ENCODE measurements around the gene SH3BGRL2.

The SH3BGRL2 gene

GRCh38 chr6:79630883-79631692 lies at the start of gene SH3BGRL2:
SH3BGRL2 (plus strand) TSS chr6:79631329; CDS start chr6:79631462, 133 bp downstream.
- peak; percentile 85 for DNase-seq (ENCODE audit: low spot score)

- no peak for DNase-seq (ENCODE audit: low spot score)
These were observed 46.8 kb upstream of the SH3BGRL2 start for GRCh38 chr6:79584332-79584731.

GRCh38 chr6:79586548-79586947 lies 44.6 kb upstream of the SH3BGRL2 start:
- DNase-seq (ENCODE audit: low spot score), result peak; percentile 40

GRCh38 chr6:79589701-79590100 lies 41.4 kb upstream of the SH3BGRL2 start:
- DNase-seq (ENCODE audit: low spot score), result no peak

- DNase-seq (ENCODE audit: low spot score), result no peak
These were observed 34.0 kb upstream of the SH3BGRL2 start for GRCh38 chr6:79597155-79597554.

GRCh38 chr6:79598012-79598411 lies 33.1 kb upstream of the SH3BGRL2 start:
- DNase-seq (ENCODE audit: low spot score), result no peak

- DNase-seq (ENCODE audit: low spot score), result no peak
These were observed 31.3 kb upstream of the SH3BGRL2 start for GRCh38 chr6:79599725-79600259.

- DNase-seq (ENCODE audit: low spot score), result no peak
These were observed 30.8 kb upstream of the SH3BGRL2 start for GRCh38 chr6:79600313-79600712.

- DNase-seq (ENCODE audit: low spot score), result peak; percentile 48
These were observed 30.1 kb upstream of the SH3BGRL2 start for GRCh38 chr6:79600812-79601609.

GRCh38 chr6:79602859-79603258 lies 28.3 kb upstream of the SH3BGRL2 start:
- DNase-seq (ENCODE audit: low spot score), result no peak

- DNase-seq (ENCODE audit: low spot score), result peak; percentile 16
These were observed 26.5 kb upstream of the SH3BGRL2 start for GRCh38 chr6:79604583-79605037.

GRCh38 chr6:79605061-79605460 lies 26.1 kb upstream of the SH3BGRL2 start:
- DNase-seq (ENCODE audit: low spot score), result no peak

- DNase-seq (ENCODE audit: low spot score), result no peak
These were observed 25.0 kb upstream of the SH3BGRL2 start for GRCh38 chr6:79605968-79606764.

- no peak for DNase-seq (ENCODE audit: low spot score)
These were observed 24.1 kb upstream of the SH3BGRL2 start for GRCh38 chr6:79607000-79607399.

- DNase-seq (ENCODE audit: low spot score), result no peak
These were observed 22.6 kb upstream of the SH3BGRL2 start for GRCh38 chr6:79608334-79609224.

- DNase-seq (ENCODE audit: low spot score), result no peak
These were observed 21.9 kb upstream of the SH3BGRL2 start for GRCh38 chr6:79609225-79609595.

GRCh38 chr6:79610306-79611009 lies 20.7 kb upstream of the SH3BGRL2 start:
- DNase-seq (ENCODE audit: low spot score), result no peak

- DNase-seq (ENCODE audit: low spot score), result no peak
These were observed 18.7 kb upstream of the SH3BGRL2 start for GRCh38 chr6:79612457-79612856.

GRCh38 chr6:79612918-79613317 lies 18.2 kb upstream of the SH3BGRL2 start:
- no peak for DNase-seq (ENCODE audit: low spot score)

GRCh38 chr6:79613912-79614311 lies 17.2 kb upstream of the SH3BGRL2 start:
- no peak for DNase-seq (ENCODE audit: low spot score)

Data from AG08396 (cell line).